HG02610 (cell line): ENCODE data around the gene PRKACB.
"Not testable (repeated sequence)": the region's sequence is repeated elsewhere in the genome, so short reads cannot be mapped to it uniquely, and the experiment has no call there.

Experiments
- ATAC-seq: cut with Tn5 transposase; IDR thresholded peaks from one replicate; pipeline ENCODE4 v1.9.1; 2021; ENCODE audit warnings: mild to moderate bottlenecking, moderate library complexity; ENCODE audit not compliant: unreplicated experiment

Gene PRKACB

DNA sequence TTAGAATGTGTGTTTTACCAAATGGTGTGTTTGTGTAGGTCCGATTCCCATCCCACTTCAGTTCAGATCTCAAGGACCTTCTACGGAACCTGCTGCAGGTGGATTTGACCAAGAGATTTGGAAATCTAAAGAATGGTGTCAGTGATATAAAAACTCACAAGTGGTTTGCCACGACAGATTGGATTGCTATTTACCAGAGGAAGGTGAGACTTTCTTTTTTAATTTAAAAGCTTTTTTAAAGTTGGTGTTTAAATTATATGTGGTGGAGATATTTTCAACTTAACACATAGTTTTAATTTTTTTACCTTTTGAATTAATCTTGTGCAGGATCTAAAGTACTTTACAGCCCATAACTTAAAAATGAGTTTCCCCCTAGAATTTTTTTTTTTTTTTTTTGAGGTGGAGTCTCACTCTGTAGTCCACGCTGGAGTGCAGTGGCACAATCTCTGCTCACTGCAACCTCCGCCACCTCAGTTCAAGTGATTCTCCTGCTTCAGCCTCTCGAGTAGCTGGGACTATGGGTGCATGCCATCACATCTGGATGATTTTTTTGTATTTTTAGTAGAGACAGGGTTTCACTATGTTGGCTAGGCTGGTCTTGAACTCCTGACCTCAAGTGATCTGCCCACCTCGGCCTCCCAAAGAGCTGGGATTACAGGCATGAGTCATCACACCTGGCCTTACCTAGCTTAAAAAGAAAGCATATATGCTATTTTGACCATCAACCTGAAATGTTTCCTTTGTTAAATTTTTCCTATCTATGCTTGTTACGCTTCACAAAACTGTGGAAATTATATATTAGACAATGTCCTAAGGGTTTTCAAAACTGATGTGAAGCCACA lies 70.3 kb downstream of the PRKACB start:
- no peak for ATAC-seq

- ATAC-seq, result no peak
Observed at GRCh38 chr1:84217239-84217638, 73.2 kb downstream of the PRKACB start.

- no peak for ATAC-seq
Observed at GRCh38 chr1:84223751-84224432, 79.8 kb downstream of the PRKACB start.

DNA sequence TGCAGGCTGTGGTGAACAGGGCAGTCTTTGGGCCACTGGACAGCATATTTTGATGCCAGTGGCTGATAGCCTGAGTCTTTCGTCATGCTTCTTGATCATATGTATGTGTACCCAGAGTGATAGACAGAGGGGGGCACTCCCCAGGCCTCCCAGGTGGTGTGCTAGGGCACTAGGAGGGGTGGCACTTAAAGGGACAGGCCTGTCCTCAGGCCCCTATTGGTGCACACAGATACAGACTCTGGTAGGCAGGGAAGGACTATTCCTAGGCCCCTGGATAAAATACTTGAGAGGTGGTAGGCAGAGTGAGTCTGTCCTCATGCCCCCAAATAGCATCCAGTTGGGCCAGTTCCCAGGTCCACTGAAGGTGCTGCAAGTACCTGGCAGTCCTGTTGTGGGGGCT lies 80.8 kb downstream of the PRKACB start:
- ATAC-seq, result no peak

DNA sequence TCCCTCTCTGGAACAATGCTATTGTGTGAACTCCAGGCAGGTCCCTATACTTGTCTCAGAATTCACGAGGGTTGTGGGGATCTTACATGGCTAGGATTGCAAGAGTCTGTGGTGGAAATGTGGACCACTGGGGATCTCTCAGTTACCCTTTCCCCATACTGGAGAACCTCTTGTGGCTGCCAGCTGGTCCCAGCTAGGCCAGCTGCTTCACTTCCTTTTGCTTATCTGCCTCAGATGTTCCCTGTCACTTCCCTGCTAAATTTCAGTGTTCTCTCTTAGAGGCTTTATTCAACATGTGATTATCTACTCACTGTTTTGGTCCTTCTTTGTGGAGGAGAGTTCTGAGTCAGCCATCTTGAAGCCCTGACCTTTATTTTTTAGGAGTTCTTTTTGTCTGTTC lies 81.6 kb downstream of the PRKACB start:
- ATAC-seq, result no peak

- not testable (repeated sequence) for ATAC-seq
Observed at GRCh38 chr1:84232676-84233075, 88.6 kb downstream of the PRKACB start.

- ATAC-seq, result no peak
Observed at GRCh38 chr1:84236256-84236655, 92.2 kb downstream of the PRKACB start.

DNA sequence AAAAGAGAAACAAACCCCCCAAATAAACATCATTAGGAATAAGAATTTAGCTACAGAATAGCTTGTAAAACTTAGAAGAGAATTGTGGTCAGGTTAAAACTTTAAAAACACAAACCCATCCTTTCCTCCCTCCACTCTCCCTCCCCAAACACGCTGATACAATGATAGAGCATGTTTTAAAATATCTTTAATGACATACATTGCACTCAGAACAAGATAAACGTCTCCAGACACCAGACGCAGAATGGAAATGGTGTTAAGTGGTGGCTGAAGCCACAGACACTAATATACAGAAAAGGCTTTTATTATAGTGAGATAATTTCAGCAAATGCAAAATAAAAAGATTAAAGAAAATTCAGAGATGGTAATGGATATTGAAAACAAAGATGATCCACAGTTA lies 98.6 kb downstream of the PRKACB start:
- ATAC-seq, result no peak

GRCh38 chr1:84245563-84245962 lies 101.5 kb downstream of the PRKACB start:
- no peak for ATAC-seq

DNA sequence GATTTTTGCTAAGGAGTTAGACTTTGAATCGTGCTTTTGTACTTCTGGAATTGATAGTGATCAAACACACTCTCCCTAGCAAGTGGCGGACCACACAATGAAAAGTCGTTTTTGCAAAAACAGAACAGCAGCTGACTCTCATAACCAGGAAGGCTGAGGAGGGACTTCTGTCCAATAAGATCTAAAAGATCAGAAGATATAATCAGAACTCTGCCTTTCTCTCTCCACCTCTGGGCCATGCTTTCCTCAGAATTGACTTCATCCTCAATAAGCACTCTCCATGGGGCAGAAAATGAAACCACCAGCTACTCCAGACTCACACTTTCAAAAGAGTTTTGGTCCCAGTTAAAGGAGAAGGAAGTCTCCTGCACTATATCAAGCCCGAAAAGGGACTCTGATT lies 102.1 kb downstream of the PRKACB start:
- no peak for ATAC-seq

- no peak for ATAC-seq
Observed at GRCh38 chr1:84247425-84248220, 103.6 kb downstream of the PRKACB start.

DNA sequence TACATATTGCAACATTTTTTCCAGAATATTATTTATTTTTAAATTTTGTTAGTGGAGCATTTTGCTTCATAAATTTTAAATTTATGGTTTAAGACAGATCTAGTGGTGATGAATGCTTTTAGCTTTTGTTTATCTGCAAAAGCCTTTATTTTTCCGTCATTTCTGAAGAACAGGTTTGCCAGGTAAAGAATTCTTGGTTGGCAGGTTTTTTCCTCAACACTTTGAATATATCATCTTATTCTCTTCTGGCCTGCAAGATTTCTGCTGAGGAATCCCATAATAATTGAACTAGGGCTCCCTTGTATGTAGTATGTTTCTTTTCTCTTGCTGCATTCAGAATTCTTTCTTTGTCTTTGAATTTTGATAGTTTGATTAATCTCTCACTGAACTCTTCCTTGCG lies 106.6 kb downstream of the PRKACB start:
- ATAC-seq, result no peak

GRCh38 chr1:84253036-84253435 lies 109.0 kb downstream of the PRKACB start:
- no peak for ATAC-seq

DNA sequence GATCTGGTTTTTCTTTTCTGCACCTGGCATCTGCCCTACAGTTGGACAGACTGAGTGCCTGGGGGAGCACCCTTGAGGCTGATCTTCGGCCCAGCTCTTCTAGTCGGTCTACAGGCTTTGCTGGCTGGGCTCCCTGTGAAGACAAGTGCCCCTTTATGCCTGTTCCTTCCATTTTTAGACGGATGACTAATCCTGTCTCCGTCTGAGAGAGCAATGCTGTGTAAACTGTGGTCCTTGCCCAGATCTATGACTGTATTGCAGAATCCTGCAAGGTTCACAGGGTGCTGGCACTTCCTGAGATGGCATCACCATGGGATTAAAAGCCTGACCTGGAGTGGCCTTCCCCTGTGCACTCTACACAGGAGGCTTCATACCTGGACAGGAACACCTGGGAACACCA lies 109.8 kb downstream of the PRKACB start:
- no peak for ATAC-seq

- no peak for ATAC-seq
Observed at GRCh38 chr1:84254703-84255238, 110.7 kb downstream of the PRKACB start.

DNA sequence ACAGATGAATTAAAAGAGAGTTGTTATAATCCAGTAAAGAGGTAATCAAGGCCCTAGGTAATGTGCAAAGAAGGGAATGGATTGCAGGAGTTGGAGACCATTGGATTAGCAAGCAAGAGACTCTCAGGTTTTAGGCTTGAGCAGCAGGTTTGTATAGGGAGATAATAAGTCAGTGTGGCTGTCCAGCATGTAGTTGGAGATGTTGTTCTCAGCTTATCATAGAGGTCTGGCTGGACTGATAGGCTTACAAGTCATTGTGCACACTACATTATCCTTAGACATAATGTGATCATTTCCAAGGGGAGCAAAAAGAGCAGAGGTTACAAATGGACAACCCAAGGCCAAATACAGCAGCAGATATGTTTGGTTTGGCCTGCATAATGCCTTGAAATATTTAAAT lies 111.5 kb downstream of the PRKACB start:
- ATAC-seq, result no peak

- ATAC-seq, result no peak
Observed at GRCh38 chr1:84257617-84258016, 113.5 kb downstream of the PRKACB start.

DNA sequence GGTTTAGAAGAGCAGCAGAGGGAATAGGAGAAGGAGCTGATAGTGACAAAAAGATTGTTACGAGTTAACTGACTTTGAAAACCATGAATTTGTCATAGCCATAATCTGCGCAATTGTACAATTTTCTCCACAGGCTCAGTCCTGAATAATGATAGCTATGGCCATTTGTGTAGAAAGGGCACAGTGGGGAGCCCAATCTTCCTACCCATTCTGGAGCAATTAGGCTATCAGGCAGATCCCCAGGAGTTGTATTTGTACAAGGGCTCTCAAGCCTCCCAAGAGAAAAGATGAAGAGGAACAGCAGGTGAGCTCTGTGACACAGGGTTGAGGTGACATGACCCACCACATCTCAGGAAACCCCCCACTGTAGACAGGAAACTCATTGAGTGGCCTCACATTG lies 115.3 kb downstream of the PRKACB start:
- ATAC-seq, result no peak

DNA sequence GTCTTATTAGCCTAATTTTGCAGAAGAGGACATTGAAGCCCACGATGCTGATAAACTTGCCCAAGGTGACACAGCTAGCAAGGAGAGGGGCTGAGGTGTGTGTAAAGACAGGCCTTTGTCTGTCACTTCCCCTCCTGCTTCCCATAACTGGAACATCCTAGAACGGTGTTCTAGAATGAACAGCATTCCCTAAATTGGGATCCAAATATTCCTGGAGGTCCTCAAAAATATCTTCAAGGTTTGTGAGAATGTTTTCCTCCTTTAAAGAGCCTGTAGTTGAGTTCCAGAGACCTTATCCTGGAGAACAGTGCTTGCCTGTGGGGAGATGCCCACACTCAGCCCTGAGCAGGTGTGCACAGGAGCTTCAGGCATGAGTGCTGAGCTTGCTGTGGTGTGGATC lies 115.9 kb downstream of the PRKACB start:
- no peak for ATAC-seq

DNA sequence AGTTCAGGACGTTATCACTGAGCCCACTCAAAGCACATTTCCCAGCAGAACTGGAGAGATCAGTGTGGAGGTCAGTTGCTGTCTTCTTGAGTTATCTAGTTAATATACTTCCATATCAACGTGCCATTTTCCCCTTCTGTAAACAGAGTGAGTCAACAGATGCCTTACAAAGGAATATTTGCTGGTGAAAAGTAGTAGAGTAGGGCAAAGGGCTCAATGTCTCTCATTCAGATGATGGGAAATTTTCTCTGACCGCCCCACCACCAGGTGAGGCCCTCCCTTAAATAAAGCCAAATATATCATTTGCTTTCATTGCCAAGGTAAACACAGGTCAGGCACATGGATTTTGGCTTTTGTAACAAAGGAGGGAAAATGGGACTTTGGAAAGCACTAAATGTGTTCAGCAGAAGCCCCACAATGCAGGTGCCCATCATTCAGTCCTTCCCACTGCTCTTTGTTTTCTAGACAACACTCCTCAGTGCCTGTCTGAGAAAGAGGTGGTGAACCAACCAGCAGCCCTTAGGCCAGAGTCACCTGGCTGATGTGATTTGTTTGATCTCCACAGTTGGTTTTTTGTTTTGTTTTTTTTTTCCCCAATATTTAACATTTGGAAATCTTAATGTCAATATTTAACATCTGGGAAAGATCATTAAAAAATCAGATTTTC lies 116.9 kb downstream of the PRKACB start:
- ATAC-seq, result no peak

DNA sequence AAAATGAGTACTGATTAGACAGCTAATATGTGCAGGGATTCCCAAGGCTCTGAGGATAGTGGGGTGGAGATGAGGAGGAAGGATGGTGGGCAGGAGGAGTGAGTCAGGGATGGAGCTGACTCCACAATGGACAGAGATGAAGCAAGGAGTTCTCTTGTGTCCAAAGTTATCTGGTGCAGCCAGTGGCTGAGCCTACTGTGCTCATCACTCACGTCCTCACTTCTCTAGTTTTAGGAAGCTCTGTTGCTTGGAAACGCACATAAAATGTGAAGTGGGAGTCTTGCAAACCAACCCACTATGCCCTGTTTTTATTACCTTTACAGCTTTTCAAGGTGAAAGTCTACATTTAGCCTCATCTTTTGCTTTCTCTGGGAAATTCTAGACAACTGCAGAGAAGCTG lies 120.9 kb downstream of the PRKACB start:
- no peak for ATAC-seq
